HepG2 (cell line): ENCODE results near the gene WWC1. TPM values are rescaled to one million over a fixed set of nuclear protein-coding genes. Genes with fewer than 3 reads are reported as not detected.

Experiments used
- CBX5 ChIP-seq: sonication (generic); formaldehyde crosslinking; IDR thresholded peaks from 2 replicates; pipeline ENCODE4 v1.4.0; 2020; ENCODE audit warnings: missing genetic modification reagents, borderline replicate concordance
- ETV6 ChIP-seq: sonication (generic); formaldehyde crosslinking; conservative IDR thresholded peaks from 2 replicates; pipeline ENCODE4 v1.4.0; 2020; ENCODE audit warnings: missing genetic modification reagents
- JUN ChIP-seq: sonication (generic); formaldehyde crosslinking; IDR thresholded peaks from 2 replicates; pipeline ENCODE4 v1.4.0; 2020; ENCODE audit warnings: mild to moderate bottlenecking, missing genetic modification reagents
- KDM5B ChIP-seq: sonication (generic); formaldehyde crosslinking; IDR thresholded peaks from 2 replicates; pipeline ENCODE4 v1.4.0; 2020; ENCODE audit warnings: missing genetic modification reagents, mild to moderate bottlenecking, borderline replicate concordance
- KLF11 ChIP-seq: IDR thresholded peaks from 2 replicates; pipeline ENCODE4 v1.6.1; 2016; ENCODE audit warnings: missing compliant biosample characterization
- MATR3 ChIP-seq: sonication (generic); formaldehyde crosslinking; IDR thresholded peaks from 2 replicates; pipeline ENCODE4 v1.4.0; 2020; ENCODE audit warnings: missing genetic modification reagents
- MEF2D ChIP-seq: sonication (generic); formaldehyde crosslinking; IDR thresholded peaks from 2 replicates; pipeline ENCODE4 v1.5.1; 2020; ENCODE audit warnings: mild to moderate bottlenecking, missing genetic modification reagents
- SALL1 ChIP-seq: sonication (generic); formaldehyde crosslinking; IDR thresholded peaks from 2 replicates; pipeline ENCODE4 v1.8.0; 2022; ENCODE audit warnings: mild to moderate bottlenecking, missing genetic modification reagents
- SMAD3 ChIP-seq: sonication (generic); formaldehyde crosslinking; IDR thresholded peaks from 2 replicates; pipeline ENCODE4 v1.4.0; 2020; ENCODE audit warnings: missing genetic modification reagents
- SP140L ChIP-seq: sonication (generic); formaldehyde crosslinking; IDR thresholded peaks from 2 replicates; pipeline ENCODE4 v1.4.0; 2020; ENCODE audit warnings: missing genetic modification reagents, borderline replicate concordance
- SRSF1 ChIP-seq: fragments of 200-400 bp; formaldehyde crosslinking; optimal IDR thresholded peaks from 2 replicates; pipeline ENCODE3; 2017; ENCODE audit warnings: mild to moderate bottlenecking, low read depth, low read length, moderate library complexity
- TAF15 ChIP-seq: fragments of 200-400 bp; formaldehyde crosslinking; IDR thresholded peaks from one replicate; pipeline ENCODE4 v1.6.1; 2018; ENCODE audit warnings: mild to moderate bottlenecking, low read depth, low read length; ENCODE audit not compliant: poor library complexity, severe bottlenecking
- THAP11 ChIP-seq: IDR thresholded peaks from 2 replicates; pipeline ENCODE4 v1.6.1; 2016; ENCODE audit warnings: missing biosample characterization, missing genetic modification reagents
- ZEB1 ChIP-seq: IDR thresholded peaks from 2 replicates; pipeline ENCODE4 v1.6.1; 2012; ENCODE audit warnings: mild to moderate bottlenecking, low read depth, inconsistent platforms; ENCODE audit not compliant: insufficient replicate concordance
- ZNF260 ChIP-seq: sonication (generic); formaldehyde crosslinking; IDR thresholded peaks from 2 replicates; pipeline ENCODE4 v1.4.0; 2020; ENCODE audit warnings: missing genetic modification reagents, low read depth, mild to moderate bottlenecking, borderline replicate concordance
- ZNF263 ChIP-seq: sonication (generic); formaldehyde crosslinking; IDR thresholded peaks from 2 replicates; pipeline ENCODE4 v1.4.0; 2020; ENCODE audit warnings: missing genetic modification reagents
- ZNF773 ChIP-seq: sonication (generic); formaldehyde crosslinking; IDR thresholded peaks from 2 replicates; pipeline ENCODE4 v1.4.0; 2020; ENCODE audit warnings: missing genetic modification reagents, borderline replicate concordance
- ZSCAN25 ChIP-seq: sonication (generic); formaldehyde crosslinking; IDR thresholded peaks from 2 replicates; pipeline ENCODE4 v1.8.0; 2022; ENCODE audit warnings: mild to moderate bottlenecking, missing genetic modification reagents
- polyA plus RNA-seq, 8 experiments: library from polyadenylated mRNA; depleted of rRNA in 3 of 8; stranded (reverse) in 7 of 8; unstranded in 1 of 8; fragments of >200 nt; fragmentation: Illumina TruSeq in 4 of 8; extraction: Trizol in 4 of 8; gene quantifications; 2 replicates each; pipeline versions ENCODE4 v1.2.1 to v1.2.3, GENCODE V29; 2011 to 2016; ENCODE audit warnings: low read depth in 4 of 8, missing spikeins in 1 of 8, mixed read lengths in 1 of 8; ENCODE audit not compliant: insufficient read depth in 1 of 8
- total RNA-seq, 5 experiments: library from RNA; depleted of rRNA; stranded (reverse); fragments of >200 nt; fragmentation: Illumina TruSeq; extraction: Trizol; gene quantifications; 2 replicates each; pipeline ENCODE4 v1.2.3, GENCODE V29; 2016; ENCODE audit warnings: low read depth in 1 of 5
- TF ChIP-seq, protein P1 (sequence below): sonication (generic); formaldehyde crosslinking; IDR thresholded peaks from 2 replicates; pipeline ENCODE4 v1.4.0; 2020; ENCODE audit warnings: missing genetic modification reagents
- TF ChIP-seq, protein P2 (sequence below): sonication (generic); formaldehyde crosslinking; IDR thresholded peaks from 2 replicates; pipeline ENCODE4 v1.5.0; 2020; ENCODE audit warnings: missing genetic modification reagents, mild to moderate bottlenecking, borderline replicate concordance
- TF ChIP-seq, protein P3 (sequence below): sonication (generic); formaldehyde crosslinking; IDR thresholded peaks from 2 replicates; pipeline ENCODE4 v1.8.0; 2022; ENCODE audit warnings: mild to moderate bottlenecking, missing genetic modification reagents, moderate library complexity
- TF ChIP-seq, protein P4 (sequence below): sonication (generic); formaldehyde crosslinking; IDR thresholded peaks from 2 replicates; pipeline ENCODE4 v1.5.1; 2020; ENCODE audit warnings: mild to moderate bottlenecking, missing genetic modification reagents, moderate library complexity

The WWC1 gene
- total and polyA plus RNA-seq, 2 of the 13 experiments (the other 11 are each of a cell fraction or from before 2014, with no cell fraction given), result 8.3 to 17.9 TPM

DNA sequence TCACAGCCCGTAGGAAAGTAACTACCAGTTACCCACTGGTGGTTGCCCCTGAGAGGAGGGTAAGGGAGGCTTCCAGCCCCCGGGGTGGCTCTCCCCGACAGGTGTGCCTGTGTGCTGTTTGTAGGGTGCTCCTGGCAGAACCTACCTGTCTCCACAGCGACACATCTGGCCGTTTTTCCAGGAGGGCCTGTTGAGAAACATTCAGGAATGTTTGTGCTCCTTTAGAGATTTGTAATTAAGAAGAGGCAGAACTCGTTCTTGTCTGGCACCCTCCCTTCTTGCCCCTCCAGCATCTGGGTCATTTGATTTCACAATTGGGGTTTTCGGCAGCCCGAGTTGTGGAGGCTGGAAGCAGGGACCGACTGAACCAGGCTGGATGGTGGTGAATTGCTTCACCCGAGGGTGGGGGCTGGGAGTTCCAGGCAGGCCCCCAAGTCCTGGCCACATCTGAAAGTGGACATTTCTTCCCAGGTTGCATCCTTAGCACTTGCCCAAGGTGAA lies 74.2 kb downstream of the WWC1 start (continued):
- TF ChIP-seq SP140L (no peak), SMAD3 (CRISPR knock-in tag) (no peak), SRSF1 (no peak), ZNF260 (CRISPR knock-in tag) (no peak), CBX5 (no peak), THAP11 (CRISPR knock-in tag) (no peak), KDM5B (no peak), ZSCAN25 (CRISPR knock-in tag) (no peak), ZEB1 (peak; percentile 65), TAF15 (no peak), ETV6 (no peak), JUN (CRISPR knock-in tag) (no peak), ZNF263 (CRISPR knock-in tag) (peak; percentile 48), ZNF773 (CRISPR knock-in tag) (no peak), MEF2D (CRISPR knock-in tag) (no peak), SALL1 (CRISPR knock-in tag) (no peak), MATR3 (CRISPR knock-in tag) (no peak), KLF11 (no peak)
- TF ChIP-seq, protein P1, sequence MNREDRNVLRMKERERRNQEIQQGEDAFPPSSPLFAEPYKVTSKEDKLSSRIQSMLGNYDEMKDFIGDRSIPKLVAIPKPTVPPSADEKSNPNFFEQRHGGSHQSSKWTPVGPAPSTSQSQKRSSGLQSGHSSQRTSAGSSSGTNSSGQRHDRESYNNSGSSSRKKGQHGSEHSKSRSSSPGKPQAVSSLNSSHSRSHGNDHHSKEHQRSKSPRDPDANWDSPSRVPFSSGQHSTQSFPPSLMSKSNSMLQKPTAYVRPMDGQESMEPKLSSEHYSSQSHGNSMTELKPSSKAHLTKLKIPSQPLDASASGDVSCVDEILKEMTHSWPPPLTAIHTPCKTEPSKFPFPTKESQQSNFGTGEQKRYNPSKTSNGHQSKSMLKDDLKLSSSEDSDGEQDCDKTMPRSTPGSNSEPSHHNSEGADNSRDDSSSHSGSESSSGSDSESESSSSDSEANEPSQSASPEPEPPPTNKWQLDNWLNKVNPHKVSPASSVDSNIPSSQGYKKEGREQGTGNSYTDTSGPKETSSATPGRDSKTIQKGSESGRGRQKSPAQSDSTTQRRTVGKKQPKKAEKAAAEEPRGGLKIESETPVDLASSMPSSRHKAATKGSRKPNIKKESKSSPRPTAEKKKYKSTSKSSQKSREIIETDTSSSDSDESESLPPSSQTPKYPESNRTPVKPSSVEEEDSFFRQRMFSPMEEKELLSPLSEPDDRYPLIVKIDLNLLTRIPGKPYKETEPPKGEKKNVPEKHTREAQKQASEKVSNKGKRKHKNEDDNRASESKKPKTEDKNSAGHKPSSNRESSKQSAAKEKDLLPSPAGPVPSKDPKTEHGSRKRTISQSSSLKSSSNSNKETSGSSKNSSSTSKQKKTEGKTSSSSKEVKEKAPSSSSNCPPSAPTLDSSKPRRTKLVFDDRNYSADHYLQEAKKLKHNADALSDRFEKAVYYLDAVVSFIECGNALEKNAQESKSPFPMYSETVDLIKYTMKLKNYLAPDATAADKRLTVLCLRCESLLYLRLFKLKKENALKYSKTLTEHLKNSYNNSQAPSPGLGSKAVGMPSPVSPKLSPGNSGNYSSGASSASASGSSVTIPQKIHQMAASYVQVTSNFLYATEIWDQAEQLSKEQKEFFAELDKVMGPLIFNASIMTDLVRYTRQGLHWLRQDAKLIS (CRISPR knock-in tag), result no peak
- TF ChIP-seq, protein P2, sequence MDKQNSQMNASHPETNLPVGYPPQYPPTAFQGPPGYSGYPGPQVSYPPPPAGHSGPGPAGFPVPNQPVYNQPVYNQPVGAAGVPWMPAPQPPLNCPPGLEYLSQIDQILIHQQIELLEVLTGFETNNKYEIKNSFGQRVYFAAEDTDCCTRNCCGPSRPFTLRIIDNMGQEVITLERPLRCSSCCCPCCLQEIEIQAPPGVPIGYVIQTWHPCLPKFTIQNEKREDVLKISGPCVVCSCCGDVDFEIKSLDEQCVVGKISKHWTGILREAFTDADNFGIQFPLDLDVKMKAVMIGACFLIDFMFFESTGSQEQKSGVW (CRISPR knock-in tag), result no peak
- TF ChIP-seq, protein P3, sequence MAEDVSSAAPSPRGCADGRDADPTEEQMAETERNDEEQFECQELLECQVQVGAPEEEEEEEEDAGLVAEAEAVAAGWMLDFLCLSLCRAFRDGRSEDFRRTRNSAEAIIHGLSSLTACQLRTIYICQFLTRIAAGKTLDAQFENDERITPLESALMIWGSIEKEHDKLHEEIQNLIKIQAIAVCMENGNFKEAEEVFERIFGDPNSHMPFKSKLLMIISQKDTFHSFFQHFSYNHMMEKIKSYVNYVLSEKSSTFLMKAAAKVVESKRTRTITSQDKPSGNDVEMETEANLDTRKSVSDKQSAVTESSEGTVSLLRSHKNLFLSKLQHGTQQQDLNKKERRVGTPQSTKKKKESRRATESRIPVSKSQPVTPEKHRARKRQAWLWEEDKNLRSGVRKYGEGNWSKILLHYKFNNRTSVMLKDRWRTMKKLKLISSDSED, result no peak
- TF ChIP-seq, protein P4, sequence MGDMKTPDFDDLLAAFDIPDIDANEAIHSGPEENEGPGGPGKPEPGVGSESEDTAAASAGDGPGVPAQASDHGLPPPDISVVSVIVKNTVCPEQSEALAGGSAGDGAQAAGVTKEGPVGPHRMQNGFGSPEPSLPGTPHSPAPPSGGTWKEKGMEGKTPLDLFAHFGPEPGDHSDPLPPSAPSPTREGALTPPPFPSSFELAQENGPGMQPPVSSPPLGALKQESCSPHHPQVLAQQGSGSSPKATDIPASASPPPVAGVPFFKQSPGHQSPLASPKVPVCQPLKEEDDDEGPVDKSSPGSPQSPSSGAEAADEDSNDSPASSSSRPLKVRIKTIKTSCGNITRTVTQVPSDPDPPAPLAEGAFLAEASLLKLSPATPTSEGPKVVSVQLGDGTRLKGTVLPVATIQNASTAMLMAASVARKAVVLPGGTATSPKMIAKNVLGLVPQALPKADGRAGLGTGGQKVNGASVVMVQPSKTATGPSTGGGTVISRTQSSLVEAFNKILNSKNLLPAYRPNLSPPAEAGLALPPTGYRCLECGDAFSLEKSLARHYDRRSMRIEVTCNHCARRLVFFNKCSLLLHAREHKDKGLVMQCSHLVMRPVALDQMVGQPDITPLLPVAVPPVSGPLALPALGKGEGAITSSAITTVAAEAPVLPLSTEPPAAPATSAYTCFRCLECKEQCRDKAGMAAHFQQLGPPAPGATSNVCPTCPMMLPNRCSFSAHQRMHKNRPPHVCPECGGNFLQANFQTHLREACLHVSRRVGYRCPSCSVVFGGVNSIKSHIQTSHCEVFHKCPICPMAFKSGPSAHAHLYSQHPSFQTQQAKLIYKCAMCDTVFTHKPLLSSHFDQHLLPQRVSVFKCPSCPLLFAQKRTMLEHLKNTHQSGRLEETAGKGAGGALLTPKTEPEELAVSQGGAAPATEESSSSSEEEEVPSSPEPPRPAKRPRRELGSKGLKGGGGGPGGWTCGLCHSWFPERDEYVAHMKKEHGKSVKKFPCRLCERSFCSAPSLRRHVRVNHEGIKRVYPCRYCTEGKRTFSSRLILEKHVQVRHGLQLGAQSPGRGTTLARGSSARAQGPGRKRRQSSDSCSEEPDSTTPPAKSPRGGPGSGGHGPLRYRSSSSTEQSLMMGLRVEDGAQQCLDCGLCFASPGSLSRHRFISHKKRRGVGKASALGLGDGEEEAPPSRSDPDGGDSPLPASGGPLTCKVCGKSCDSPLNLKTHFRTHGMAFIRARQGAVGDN (CRISPR knock-in tag), result peak; percentile 39; the same call in 1 of the 2 replicates
